ENCODE measurements around the gene RHBDL1. TPM values are rescaled to one million over a fixed set of nuclear protein-coding genes. Genes with fewer than 3 reads are reported as not detected.

The RHBDL1 gene
- total and polyA plus RNA-seq, 9 of the 15 experiments (the other 6 are each of a cell fraction or from before 2014, with no cell fraction given), result 0.03 to 5.6 (median 1.3) TPM; not detected in 1

DNA sequence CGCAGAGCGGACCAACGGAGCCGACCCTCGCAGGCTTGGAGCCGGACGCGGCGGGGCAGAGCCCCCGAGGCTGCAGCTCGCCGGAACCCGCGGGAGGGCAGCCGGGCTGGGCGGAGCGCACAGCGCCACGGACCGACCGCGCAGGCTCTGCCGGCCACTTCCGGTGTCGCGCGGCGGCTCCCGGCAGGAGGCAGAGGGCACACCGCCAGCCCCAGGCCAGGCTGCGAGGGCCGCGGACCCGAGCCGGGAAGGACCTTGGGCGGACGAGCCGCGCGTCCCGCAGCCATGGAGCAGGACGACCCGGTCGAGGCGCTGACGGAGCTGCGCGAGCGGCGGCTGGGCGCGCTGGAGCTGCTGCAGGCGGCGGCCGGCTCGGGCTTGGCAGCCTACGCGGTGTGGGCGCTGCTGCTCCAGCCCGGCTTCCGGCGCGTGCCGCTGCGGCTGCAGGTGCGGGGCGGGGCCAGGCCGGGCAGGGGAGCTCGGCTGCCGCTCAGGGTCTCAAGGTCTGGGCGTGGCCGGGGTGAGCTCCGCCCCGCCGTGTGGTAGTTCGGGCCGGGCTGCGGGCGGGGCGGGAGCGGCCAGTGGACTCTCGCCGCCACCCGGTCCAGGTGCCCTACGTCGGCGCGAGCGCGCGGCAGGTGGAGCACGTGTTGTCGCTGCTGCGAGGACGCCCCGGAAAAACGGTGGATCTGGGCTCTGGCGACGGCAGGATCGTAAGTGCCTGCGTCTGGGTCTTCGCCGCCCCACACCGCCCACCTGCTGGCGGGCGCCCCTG lies 45.7 kb downstream of the RHBDL1 start, which contains the start of gene ANTKMT (continued):
- TF ChIP-seq, protein P1, sequence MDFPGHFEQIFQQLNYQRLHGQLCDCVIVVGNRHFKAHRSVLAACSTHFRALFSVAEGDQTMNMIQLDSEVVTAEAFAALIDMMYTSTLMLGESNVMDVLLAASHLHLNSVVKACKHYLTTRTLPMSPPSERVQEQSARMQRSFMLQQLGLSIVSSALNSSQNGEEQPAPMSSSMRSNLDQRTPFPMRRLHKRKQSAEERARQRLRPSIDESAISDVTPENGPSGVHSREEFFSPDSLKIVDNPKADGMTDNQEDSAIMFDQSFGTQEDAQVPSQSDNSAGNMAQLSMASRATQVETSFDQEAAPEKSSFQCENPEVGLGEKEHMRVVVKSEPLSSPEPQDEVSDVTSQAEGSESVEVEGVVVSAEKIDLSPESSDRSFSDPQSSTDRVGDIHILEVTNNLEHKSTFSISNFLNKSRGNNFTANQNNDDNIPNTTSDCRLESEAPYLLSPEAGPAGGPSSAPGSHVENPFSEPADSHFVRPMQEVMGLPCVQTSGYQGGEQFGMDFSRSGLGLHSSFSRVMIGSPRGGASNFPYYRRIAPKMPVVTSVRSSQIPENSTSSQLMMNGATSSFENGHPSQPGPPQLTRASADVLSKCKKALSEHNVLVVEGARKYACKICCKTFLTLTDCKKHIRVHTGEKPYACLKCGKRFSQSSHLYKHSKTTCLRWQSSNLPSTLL (IDR thresholded peaks at IDR 0.05), result no peak
- TF ChIP-seq HCFC1 (IDR thresholded peaks at IDR 0.05; ENCODE audit: low read depth, low read length) (peak; percentile 80), MTA3 (IDR thresholded peaks at IDR 0.05; ENCODE audit: borderline replicate concordance) (peak; percentile 86; the same call in 1 of the 2 replicates), NCOA6 (IDR thresholded peaks at IDR 0.05) (no peak), TCF3 (CRISPR knock-in tag; IDR thresholded peaks at IDR 0.05) (no peak; the same call in 1 of the 2 replicates), ZNF316 (IDR thresholded peaks at IDR 0.05) (no peak), CBX8 (IDR thresholded peaks at IDR 0.05; ENCODE audit: borderline replicate concordance, extremely low read depth, low read depth, low read length, poor library complexity, severe bottlenecking) (no peak), ARID1B (IDR thresholded peaks at IDR 0.05) (no peak), NCOA2 (IDR thresholded peaks at IDR 0.05; ENCODE audit: partially characterized antibody in 2 of 2) (no peak), MTA1 (IDR thresholded peaks at IDR 0.05; ENCODE audit: borderline replicate concordance) (no peak), XRCC3 (IDR thresholded peaks at IDR 0.05) (no peak), NR4A1 (CRISPR knock-in tag; IDR thresholded peaks at IDR 0.05) (peak; percentile 89; the same call in 1 of the 2 replicates), NR4A1 (tag; IDR thresholded peaks at IDR 0.05) (peak; percentile 81), EWSR1 (IDR thresholded peaks at IDR 0.05; ENCODE audit: borderline replicate concordance, low read depth, partially characterized antibody) (no peak)
- TF ChIP-seq, protein P2, sequence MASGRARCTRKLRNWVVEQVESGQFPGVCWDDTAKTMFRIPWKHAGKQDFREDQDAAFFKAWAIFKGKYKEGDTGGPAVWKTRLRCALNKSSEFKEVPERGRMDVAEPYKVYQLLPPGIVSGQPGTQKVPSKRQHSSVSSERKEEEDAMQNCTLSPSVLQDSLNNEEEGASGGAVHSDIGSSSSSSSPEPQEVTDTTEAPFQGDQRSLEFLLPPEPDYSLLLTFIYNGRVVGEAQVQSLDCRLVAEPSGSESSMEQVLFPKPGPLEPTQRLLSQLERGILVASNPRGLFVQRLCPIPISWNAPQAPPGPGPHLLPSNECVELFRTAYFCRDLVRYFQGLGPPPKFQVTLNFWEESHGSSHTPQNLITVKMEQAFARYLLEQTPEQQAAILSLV (tag; IDR thresholded peaks at IDR 0.05), result no peak
- TF ChIP-seq, protein P3, sequence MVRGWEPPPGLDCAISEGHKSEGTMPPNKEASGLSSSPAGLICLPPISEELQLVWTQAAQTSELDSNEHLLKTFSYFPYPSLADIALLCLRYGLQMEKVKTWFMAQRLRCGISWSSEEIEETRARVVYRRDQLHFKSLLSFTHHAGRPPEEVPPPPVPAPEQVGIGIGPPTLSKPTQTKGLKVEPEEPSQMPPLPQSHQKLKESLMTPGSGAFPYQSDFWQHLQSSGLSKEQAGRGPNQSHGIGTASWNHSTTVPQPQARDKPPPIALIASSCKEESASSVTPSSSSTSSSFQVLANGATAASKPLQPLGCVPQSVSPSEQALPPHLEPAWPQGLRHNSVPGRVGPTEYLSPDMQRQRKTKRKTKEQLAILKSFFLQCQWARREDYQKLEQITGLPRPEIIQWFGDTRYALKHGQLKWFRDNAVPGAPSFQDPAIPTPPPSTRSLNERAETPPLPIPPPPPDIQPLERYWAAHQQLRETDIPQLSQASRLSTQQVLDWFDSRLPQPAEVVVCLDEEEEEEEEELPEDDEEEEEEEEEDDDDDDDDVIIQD (CRISPR knock-in tag; IDR thresholded peaks at IDR 0.05), result no peak
- TF ChIP-seq, protein P4, sequence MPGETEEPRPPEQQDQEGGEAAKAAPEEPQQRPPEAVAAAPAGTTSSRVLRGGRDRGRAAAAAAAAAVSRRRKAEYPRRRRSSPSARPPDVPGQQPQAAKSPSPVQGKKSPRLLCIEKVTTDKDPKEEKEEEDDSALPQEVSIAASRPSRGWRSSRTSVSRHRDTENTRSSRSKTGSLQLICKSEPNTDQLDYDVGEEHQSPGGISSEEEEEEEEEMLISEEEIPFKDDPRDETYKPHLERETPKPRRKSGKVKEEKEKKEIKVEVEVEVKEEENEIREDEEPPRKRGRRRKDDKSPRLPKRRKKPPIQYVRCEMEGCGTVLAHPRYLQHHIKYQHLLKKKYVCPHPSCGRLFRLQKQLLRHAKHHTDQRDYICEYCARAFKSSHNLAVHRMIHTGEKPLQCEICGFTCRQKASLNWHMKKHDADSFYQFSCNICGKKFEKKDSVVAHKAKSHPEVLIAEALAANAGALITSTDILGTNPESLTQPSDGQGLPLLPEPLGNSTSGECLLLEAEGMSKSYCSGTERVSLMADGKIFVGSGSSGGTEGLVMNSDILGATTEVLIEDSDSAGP (CRISPR knock-in tag; IDR thresholded peaks at IDR 0.05), result no peak; the same call in 1 of the 2 replicates
- TF ChIP-seq, protein P5, sequence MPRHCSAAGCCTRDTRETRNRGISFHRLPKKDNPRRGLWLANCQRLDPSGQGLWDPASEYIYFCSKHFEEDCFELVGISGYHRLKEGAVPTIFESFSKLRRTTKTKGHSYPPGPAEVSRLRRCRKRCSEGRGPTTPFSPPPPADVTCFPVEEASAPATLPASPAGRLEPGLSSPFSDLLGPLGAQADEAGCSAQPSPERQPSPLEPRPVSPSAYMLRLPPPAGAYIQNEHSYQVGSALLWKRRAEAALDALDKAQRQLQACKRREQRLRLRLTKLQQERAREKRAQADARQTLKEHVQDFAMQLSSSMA (CRISPR knock-in tag; IDR thresholded peaks at IDR 0.05), result peak; percentile 93

All from K562 (cell line).